Muscle layer of duodenum (tissue), 2 donors: ENCODE data around the gene LPAR1.

Experiments
- H3K27ac ChIP-seq: one replicate; pipeline ENCODE4 v1.7.0; 2013; ENCODE audit warnings: mild to moderate bottlenecking, low read length
- H3K27me3 ChIP-seq: one replicate; pipeline ENCODE4 v1.7.0; 2013; ENCODE audit warnings: low read depth, mild to moderate bottlenecking, control low read depth, low read length
- H3K36me3 ChIP-seq, 2 donors: one replicate each; pipeline ENCODE4 v1.7.0; 2013; ENCODE audit warnings: low read length in 2 of 2, control low read depth in 1 of 2, mild to moderate bottlenecking in 1 of 2; ENCODE audit not compliant: insufficient read depth in 2 of 2, control insufficient read depth in 1 of 2
- H3K4me1 ChIP-seq, 2 donors: one replicate each; pipeline ENCODE4 v1.7.0; 2013; ENCODE audit warnings: low read length in 2 of 2, mild to moderate bottlenecking in 2 of 2, control low read depth in 1 of 2, moderate library complexity in 1 of 2; ENCODE audit not compliant: insufficient read depth in 2 of 2, control insufficient read depth in 1 of 2
- H3K4me3 ChIP-seq, 2 donors: one replicate each; pipeline ENCODE4 v1.7.0; 2013; ENCODE audit warnings: low read length in 2 of 2, low read depth in 1 of 2, mild to moderate bottlenecking in 1 of 2
- H3K9me3 ChIP-seq, 2 donors: one replicate each; pipeline ENCODE4 v1.7.0; 2013; ENCODE audit warnings: low read length in 2 of 2, control low read depth in 1 of 2, mild to moderate bottlenecking in 1 of 2; ENCODE audit not compliant: control insufficient read depth in 1 of 2
- donor health status: healthy.

LPAR1 gene

DNA sequence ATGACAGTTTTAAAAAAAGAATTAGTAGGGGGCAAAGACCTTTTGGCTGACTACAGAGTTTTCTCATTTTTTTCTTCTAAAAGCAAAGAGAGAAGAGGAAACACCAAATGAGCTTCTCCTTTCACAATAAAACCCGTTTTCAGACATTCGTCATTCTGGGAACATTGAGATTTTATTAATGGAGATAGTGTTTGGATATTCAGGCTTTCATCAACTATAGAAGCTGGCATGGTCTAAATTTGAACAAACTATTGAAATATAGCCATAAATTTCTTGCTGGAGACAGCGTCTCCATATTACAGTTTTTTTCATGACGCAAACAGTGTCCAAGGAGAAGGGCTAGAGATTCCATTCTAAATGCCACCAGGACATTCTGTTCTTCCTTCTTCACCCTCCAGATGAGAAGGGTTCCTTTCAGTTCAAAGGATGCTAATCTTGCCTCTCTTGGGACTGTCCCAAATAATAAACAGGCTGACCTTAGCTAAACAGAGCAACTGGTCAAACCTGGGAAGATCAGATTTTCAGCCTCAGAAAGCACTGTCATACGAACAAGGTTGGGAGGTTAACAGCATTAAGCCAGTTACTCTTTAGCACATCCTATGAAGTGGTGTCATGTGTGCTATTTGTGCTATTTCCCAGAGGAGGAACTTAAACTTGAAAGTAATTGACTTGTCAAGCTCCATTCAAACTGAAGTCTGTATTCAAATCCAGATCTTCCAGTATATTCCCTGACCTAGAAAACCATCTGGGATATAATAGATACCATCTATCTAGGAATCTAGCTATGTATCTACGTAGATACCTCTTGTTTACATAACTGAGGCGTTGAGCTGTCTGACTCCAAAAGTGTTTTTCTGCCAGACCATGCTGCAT is 125.6 kb downstream of the LPAR1 start:
- no peaks in the 10 kb centered on the region for H3K27me3 ChIP-seq
- no peaks in the 10 kb centered on the region for H3K36me3 ChIP-seq
- no peak overlapping the region for H3K4me3 ChIP-seq
- H3K9me3 ChIP-seq, result peaks cover 0 to 13% of the 10 kb centered on the region in 2 donors
- peak overlapping the region; percentile 45 for H3K27ac ChIP-seq
- H3K4me1 ChIP-seq, result peaks cover 0 to 9% of the 10 kb centered on the region in 2 donors

- peak overlapping the region; percentile 45 for H3K27ac ChIP-seq
- H3K4me1 ChIP-seq, result peaks cover 0 to 9% of the 10 kb centered on the region in 2 donors
- no peaks in the 10 kb centered on the region for H3K27me3 ChIP-seq
- H3K4me3 ChIP-seq, result no peak overlapping the region
- peaks cover 0 to 13% of the 10 kb centered on the region in 2 donors for H3K9me3 ChIP-seq
- H3K36me3 ChIP-seq, result no peaks in the 10 kb centered on the region
Measured at GRCh38 chr9:110911659-110912418, 126.4 kb downstream of the LPAR1 start.

- Histone ChIP-seq H3K9me3 (peaks cover 0 to 13% of the 10 kb centered on the region in 2 donors), H3K27ac (no peak overlapping the region), H3K36me3 (no peaks in the 10 kb centered on the region), H3K4me1 (peaks cover 0 to 9% of the 10 kb centered on the region in 2 donors), H3K4me3 (no peak overlapping the region), H3K27me3 (no peaks in the 10 kb centered on the region)
Measured at GRCh38 chr9:110908894-110909293, 129.4 kb downstream of the LPAR1 start.

GRCh38 chr9:110900917-110901316 is 137.4 kb downstream of the LPAR1 start:
- H3K27ac ChIP-seq, result no peak overlapping the region

DNA sequence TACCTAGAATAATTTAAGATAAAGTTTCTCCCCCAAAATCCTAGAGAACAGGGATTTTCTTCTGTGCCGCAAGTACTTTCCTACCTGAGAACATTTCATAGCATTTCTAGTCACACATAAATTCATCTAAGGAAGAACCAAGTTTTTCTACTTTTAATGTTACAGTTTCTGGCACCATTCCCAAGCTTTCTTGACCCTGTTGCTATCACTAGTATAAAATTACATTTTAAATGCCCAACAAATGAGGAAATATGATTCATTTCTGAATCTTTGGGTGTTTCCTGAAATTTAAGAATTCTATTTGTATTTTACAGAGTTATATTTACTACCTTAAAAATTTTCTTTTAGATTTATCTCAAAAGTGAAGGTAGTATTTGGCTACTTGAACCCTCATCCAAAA is 137.8 kb downstream of the LPAR1 start:
- Histone ChIP-seq H3K4me1 (peaks cover 0 to 3% of the 10 kb centered on the region in 2 donors), H3K9me3 (peaks cover 0 to 2% of the 10 kb centered on the region in 2 donors), H3K36me3 (no peaks in the 10 kb centered on the region), H3K27ac (no peak overlapping the region), H3K4me3 (no peak overlapping the region), H3K27me3 (no peaks in the 10 kb centered on the region)

More at GRCh38 chr9:110900917-110901316, 137.4 kb downstream of the LPAR1 start:
- Histone ChIP-seq H3K9me3 (peaks cover 0 to 2% of the 10 kb centered on the region in 2 donors), H3K4me1 (peaks cover 0 to 3% of the 10 kb centered on the region in 2 donors), H3K4me3 (no peak overlapping the region), H3K36me3 (no peaks in the 10 kb centered on the region), H3K27me3 (no peaks in the 10 kb centered on the region)

GRCh38 chr9:110898866-110899265 is 139.4 kb downstream of the LPAR1 start:
- H3K36me3 ChIP-seq, result no peaks in the 10 kb centered on the region
- H3K4me3 ChIP-seq, result no peak overlapping the region
- H3K27me3 ChIP-seq, result no peaks in the 10 kb centered on the region
- no peak overlapping the region for H3K27ac ChIP-seq
- peaks cover 0 to 3% of the 10 kb centered on the region in 2 donors for H3K4me1 ChIP-seq
- peaks cover 0 to 2% of the 10 kb centered on the region in 2 donors for H3K9me3 ChIP-seq

- no peak overlapping the region for H3K27ac ChIP-seq
- H3K27me3 ChIP-seq, result no peaks in the 10 kb centered on the region
- H3K9me3 ChIP-seq, result peaks cover 0 to 2% of the 10 kb centered on the region in 2 donors
- peaks cover 0 to 2% of the 10 kb centered on the region in 2 donors for H3K36me3 ChIP-seq
- H3K4me3 ChIP-seq, result no peak overlapping the region
- peaks cover 0 to 3% of the 10 kb centered on the region in 2 donors for H3K4me1 ChIP-seq
Measured at GRCh38 chr9:110898358-110898757, 139.9 kb downstream of the LPAR1 start.

- H3K4me3 ChIP-seq, result no peak overlapping the region
- no peaks in the 10 kb centered on the region for H3K27me3 ChIP-seq
- H3K36me3 ChIP-seq, result peaks cover 0 to 3% of the 10 kb centered on the region in 2 donors
- no peak overlapping the region for H3K27ac ChIP-seq
- H3K9me3 ChIP-seq, result peaks cover 0 to 2% of the 10 kb centered on the region in 2 donors
- peaks cover 0 to 3% of the 10 kb centered on the region in 2 donors for H3K4me1 ChIP-seq
Measured at GRCh38 chr9:110897943-110898342, 140.3 kb downstream of the LPAR1 start.

DNA sequence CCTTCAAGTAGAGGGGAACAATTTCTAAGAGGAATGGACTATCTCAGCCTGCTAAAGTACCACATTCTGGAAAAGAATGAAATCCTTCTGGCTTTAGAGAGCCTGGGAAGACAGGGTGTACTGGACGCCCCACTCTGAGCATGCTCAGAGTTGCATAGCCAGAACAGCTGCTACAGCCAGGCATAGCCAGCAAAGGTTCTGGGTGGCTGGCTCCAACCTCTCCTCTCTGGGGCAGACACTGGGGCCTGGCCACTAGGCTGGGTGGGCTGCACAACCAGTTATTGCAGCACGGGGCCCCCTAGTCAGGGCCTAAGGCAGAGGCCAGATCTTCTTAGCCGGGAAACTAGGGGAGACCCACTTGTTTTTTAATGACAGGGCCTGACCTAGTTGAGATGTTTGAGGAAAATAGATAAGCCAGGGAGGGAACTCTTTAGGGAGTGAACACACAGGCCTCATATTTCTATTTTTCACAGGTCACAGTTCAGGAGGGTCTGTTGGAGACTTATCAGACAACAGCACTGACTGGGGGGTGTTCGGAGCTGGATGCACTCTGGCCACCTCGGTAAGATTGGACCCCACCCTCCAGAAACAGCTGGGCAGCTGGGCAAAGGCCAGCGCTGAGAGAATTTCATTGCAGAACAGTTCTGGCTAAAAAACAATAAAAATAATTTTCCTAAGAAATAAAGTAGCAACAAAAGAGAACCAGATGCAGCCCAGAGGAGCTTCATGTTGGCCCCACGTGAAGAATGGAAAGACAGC is 142.9 kb downstream of the LPAR1 start:
- Histone ChIP-seq H3K27ac (no peak overlapping the region), H3K36me3 (peaks cover 0 to 3% of the 10 kb centered on the region in 2 donors), H3K27me3 (no peaks in the 10 kb centered on the region), H3K4me1 (peaks cover 0 to 8% of the 10 kb centered on the region in 2 donors), H3K4me3 (no peak overlapping the region), H3K9me3 (no peaks in the 10 kb centered on the region)

GRCh38 chr9:110894731-110895130 is 143.5 kb downstream of the LPAR1 start:
- no peak overlapping the region for H3K4me3 ChIP-seq
- no peaks in the 10 kb centered on the region for H3K9me3 ChIP-seq
- H3K27ac ChIP-seq, result no peak overlapping the region

DNA sequence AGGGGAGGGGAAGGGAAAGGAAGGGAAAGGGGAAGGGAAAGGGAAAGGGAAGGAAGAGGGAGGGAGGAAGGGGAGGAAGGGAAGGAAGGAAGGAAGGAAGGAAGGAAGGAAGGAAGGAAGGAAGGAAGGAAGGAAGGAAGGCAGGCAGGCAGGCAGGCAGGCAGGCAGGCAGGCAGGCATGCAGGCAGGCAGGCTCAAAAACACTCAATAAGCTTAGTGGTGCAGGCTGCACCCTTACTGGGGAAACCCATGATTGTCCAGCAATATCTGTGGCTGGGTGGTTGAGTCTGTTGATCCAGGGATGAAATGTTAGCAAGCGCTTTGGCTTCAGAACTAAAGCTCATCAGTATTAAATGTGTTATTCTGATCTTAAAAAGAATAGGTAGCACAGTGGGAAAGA is 145.6 kb downstream of the LPAR1 start:
- no peak overlapping the region for H3K27ac ChIP-seq
- H3K4me1 ChIP-seq, result peaks cover 0 to 5% of the 10 kb centered on the region in 2 donors
- H3K4me3 ChIP-seq, result no peak overlapping the region
- H3K36me3 ChIP-seq, result peaks cover 0 to 3% of the 10 kb centered on the region in 2 donors
- no peaks in the 10 kb centered on the region for H3K9me3 ChIP-seq
- no peaks in the 10 kb centered on the region for H3K27me3 ChIP-seq

More at GRCh38 chr9:110894731-110895130, 143.5 kb downstream of the LPAR1 start:
- H3K36me3 ChIP-seq, result peaks cover 0 to 3% of the 10 kb centered on the region in 2 donors
- H3K4me1 ChIP-seq, result peaks cover 0 to 5% of the 10 kb centered on the region in 2 donors
- H3K27me3 ChIP-seq, result no peaks in the 10 kb centered on the region
